ENCODE data around the gene OGFOD2. TPM values are rescaled to one million over a fixed set of nuclear protein-coding genes. Genes with fewer than 3 reads are reported as not detected.

Gene OGFOD2
- total RNA-seq, 3 donors from 2014 or later (not counting 1 experiment from before 2014, with no cell fraction given), result 16.6 to 23.7 (median 20.7) TPM

DNA sequence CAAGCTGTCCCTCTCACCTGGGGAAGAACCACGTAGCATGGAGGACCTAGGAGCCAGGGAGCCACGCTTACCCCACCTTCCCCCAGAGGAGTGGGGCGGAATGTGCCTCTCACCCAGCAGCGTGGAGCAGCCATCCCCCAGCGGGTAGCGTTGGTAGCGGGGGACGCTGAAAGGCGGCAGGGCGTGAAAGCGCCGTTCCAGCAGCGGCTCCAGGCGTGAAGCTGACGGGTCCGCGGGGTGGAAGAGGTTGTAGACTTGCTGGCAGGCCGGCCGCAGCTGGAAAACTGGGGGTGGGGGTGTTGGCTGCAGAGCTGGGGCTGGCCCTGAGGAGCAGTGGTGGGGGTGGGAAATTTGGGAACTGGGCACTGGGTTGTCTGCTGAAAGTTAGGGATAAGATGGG, 17.3 kb downstream of the OGFOD2 start:
- Mint-ChIP-seq H3K4me3 (no peak overlapping the region), H3K4me1 (no peaks in the 10 kb centered on the region), H3K36me3 (no peaks in the 10 kb centered on the region), H3K27me3 (ENCODE audit: low read depth in 2 of 2) (no peaks in the 10 kb centered on the region), H3K9me3 (no peaks in the 10 kb centered on the region), H3K27ac (peak overlapping the region in 1 of 2 donors; percentile 40)
- H3K27me3 ChIP-seq (ENCODE audit: control insufficient read depth, insufficient read depth, low read length), result no peaks in the 10 kb centered on the region
- DNase-seq (no peak), ATAC-seq (no peak)
- TF ChIP-seq, protein P1, sequence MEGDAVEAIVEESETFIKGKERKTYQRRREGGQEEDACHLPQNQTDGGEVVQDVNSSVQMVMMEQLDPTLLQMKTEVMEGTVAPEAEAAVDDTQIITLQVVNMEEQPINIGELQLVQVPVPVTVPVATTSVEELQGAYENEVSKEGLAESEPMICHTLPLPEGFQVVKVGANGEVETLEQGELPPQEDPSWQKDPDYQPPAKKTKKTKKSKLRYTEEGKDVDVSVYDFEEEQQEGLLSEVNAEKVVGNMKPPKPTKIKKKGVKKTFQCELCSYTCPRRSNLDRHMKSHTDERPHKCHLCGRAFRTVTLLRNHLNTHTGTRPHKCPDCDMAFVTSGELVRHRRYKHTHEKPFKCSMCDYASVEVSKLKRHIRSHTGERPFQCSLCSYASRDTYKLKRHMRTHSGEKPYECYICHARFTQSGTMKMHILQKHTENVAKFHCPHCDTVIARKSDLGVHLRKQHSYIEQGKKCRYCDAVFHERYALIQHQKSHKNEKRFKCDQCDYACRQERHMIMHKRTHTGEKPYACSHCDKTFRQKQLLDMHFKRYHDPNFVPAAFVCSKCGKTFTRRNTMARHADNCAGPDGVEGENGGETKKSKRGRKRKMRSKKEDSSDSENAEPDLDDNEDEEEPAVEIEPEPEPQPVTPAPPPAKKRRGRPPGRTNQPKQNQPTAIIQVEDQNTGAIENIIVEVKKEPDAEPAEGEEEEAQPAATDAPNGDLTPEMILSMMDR (IDR thresholded peaks at IDR 0.05), result no peak
- peaks cover 27% of the 10 kb centered on the region for H3K36me3 ChIP-seq (ENCODE audit: control insufficient read depth, insufficient read depth, low read length)
- no peaks in the 10 kb centered on the region for H3K9me3 ChIP-seq (ENCODE audit: control insufficient read depth, insufficient read depth, low read length)
- 91% methylated on average over 19 of the region's 19 CpGs for WGBS (ENCODE audit: insufficient coverage)
- no peaks in the 10 kb centered on the region for H3K4me1 ChIP-seq (ENCODE audit: control insufficient read depth, insufficient read depth, low read length)
- H3K4me3 ChIP-seq (ENCODE audit: low read length), result no peak overlapping the region
- no peak overlapping the region for H3K27ac ChIP-seq (ENCODE audit: low read length)
- intact Hi-C loops (cut with micrococcal nuclease), result no loop called here

DNA sequence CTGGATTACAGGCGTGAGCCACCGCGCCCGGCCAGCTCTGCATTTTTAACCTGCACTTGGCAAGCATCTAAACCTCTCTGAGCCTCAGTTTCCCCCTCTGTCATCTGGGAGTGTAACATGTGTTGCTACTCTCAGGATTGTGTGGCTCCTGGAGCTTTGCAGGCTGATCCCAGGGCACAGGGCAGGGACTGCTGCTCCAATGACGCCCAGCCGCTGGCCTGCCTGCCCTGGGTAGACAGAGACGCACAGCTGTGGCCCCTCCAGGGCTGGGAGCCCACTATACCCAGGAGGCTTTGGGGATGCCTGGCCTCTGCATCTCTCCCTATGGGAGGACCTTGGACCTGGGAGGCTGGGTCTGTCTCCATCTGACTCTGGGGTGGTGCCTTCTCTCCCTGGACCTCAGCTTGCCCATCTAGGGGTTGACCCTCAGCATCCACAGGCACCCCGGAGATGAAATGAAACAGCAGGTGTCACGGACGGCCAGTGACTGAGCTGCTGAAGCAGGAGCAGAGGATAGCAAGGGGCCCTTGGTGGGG, 19.2 kb downstream of the OGFOD2 start:
- H3K9me3 ChIP-seq (ENCODE audit: control insufficient read depth, insufficient read depth, low read length), result no peaks in the 10 kb centered on the region
- no peak for DNase-seq
- intact Hi-C loops (cut with micrococcal nuclease), result no loop called here
- Mint-ChIP-seq H3K4me1 (no peaks in the 10 kb centered on the region), H3K4me3 (no peak overlapping the region), H3K36me3 (no peaks in the 10 kb centered on the region), H3K9me3 (no peaks in the 10 kb centered on the region), H3K27ac (no peak overlapping the region), H3K27me3 (ENCODE audit: low read depth in 2 of 2) (no peaks in the 10 kb centered on the region)
- ATAC-seq, result no peak
- H3K4me3 ChIP-seq (ENCODE audit: low read length), result no peak overlapping the region
- no peaks in the 10 kb centered on the region for H3K27me3 ChIP-seq (ENCODE audit: control insufficient read depth, insufficient read depth, low read length)
- TF ChIP-seq, protein P1 (IDR thresholded peaks at IDR 0.05), result no peak
- no peak overlapping the region for H3K27ac ChIP-seq (ENCODE audit: low read length)
- 96% methylated on average over 10 of the region's 10 CpGs for WGBS (ENCODE audit: insufficient coverage)
- H3K4me1 ChIP-seq (ENCODE audit: control insufficient read depth, insufficient read depth, low read length), result no peaks in the 10 kb centered on the region
- H3K36me3 ChIP-seq (ENCODE audit: control insufficient read depth, insufficient read depth, low read length), result peaks cover 21% of the 10 kb centered on the region

DNA sequence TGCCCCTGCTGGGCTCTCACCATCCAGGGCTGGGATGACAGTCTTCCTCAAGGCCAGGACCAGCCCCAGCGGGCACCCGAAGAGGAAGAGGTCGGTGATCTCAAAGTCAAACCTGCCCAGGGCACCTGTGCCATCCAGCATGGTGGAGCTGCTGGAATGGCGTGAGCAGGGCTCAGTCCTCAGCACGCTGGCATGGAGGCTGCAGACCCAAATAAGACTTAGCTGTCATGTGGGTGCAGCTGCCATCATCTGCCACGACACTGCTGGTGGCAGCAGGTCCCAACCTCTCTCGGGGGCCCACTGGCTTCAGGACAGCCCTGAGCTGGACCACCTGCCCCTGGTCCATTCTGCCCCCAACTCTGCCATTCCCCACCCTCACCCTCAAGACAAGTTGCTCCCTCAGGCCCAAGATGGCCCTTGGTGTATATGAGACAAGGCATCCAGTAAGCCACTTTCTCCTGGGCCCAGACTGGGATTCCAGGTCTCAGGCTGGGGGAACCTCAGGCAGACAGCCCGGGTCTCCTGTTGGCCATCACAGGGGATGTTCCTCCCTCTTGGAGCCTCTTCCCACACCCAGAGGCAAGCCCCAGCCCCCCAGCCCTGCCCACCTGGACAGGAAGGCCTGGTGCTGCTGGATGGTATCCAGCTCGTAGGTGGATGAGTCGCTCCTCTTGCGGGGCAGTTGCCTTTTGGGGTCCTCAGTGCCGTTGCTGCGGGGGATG, 19.9 kb downstream of the OGFOD2 start:
- H3K27me3 Mint-ChIP-seq (ENCODE audit: low read depth in 2 of 2), result no peaks in the 10 kb centered on the region
- intact Hi-C loops (cut with micrococcal nuclease), result no loop called here
- H3K36me3 Mint-ChIP-seq, result no peaks in the 10 kb centered on the region
- DNase-seq (no peak), ATAC-seq (no peak)
- H3K9me3 Mint-ChIP-seq, result no peaks in the 10 kb centered on the region
- no peaks in the 10 kb centered on the region for H3K4me1 ChIP-seq (ENCODE audit: control insufficient read depth, insufficient read depth, low read length)
- TF ChIP-seq, protein P1 (IDR thresholded peaks at IDR 0.05), result no peak
- H3K9me3 ChIP-seq (ENCODE audit: control insufficient read depth, insufficient read depth, low read length), result no peaks in the 10 kb centered on the region
- H3K4me3 Mint-ChIP-seq, result no peak overlapping the region
- WGBS (ENCODE audit: insufficient coverage), result 94% methylated on average over 13 of the region's 13 CpGs
- H3K27ac Mint-ChIP-seq, result no peak overlapping the region
- H3K27ac ChIP-seq (ENCODE audit: low read length), result no peak overlapping the region
- H3K27me3 ChIP-seq (ENCODE audit: control insufficient read depth, insufficient read depth, low read length), result no peaks in the 10 kb centered on the region
- H3K4me1 Mint-ChIP-seq, result no peaks in the 10 kb centered on the region
- H3K4me3 ChIP-seq (ENCODE audit: low read length), result no peak overlapping the region
- peaks cover 25% of the 10 kb centered on the region for H3K36me3 ChIP-seq (ENCODE audit: control insufficient read depth, insufficient read depth, low read length)

Measured in natural killer cell (primary cell).